Activated CD8-positive, alpha-beta memory T cell treated with anti-CD3 and anti-CD28 coated beads, Interleukin-2, amount 50 U/mL, for 48 hours (primary cell): ENCODE results near the gene SAMD4B.
A peak's percentile ranks its signal among the peaks of the same experiment; 100 is the strongest.
"Not testable (repeated sequence)": the region's sequence is repeated elsewhere in the genome, so short reads cannot be mapped to it uniquely, and the experiment has no call there.

Experiments used
- DNase-seq: peaks from one replicate; pipeline ENCODE4 v3.0.0-alpha.2; 2020

Gene SAMD4B

GRCh38 chr19:39335168-39335548 lies 7.1 kb upstream of the SAMD4B start:
- DNase-seq, result peak; percentile 65

GRCh38 chr19:39336483-39336882 lies 5.7 kb upstream of the SAMD4B start:
- DNase-seq, result no peak

- DNase-seq, result no peak
These were observed 2.5 kb upstream of the SAMD4B start for GRCh38 chr19:39339674-39340073.

- DNase-seq, result not testable (repeated sequence)
These were observed 2.1 kb upstream of the SAMD4B start for GRCh38 chr19:39340156-39340555.

GRCh38 chr19:39341129-39341718 lies 997 bp upstream of the SAMD4B start:
- peak; percentile 74 for DNase-seq

GRCh38 chr19:39342647-39343305 lies 555 bp downstream of the SAMD4B start:
- DNase-seq, result no peak

- DNase-seq, result no peak
These were observed 3.7 kb downstream of the SAMD4B start for GRCh38 chr19:39345956-39346355.

- no peak for DNase-seq
These were observed 5.3 kb downstream of the SAMD4B start for GRCh38 chr19:39347332-39348164.

GRCh38 chr19:39349326-39349725 lies 7.1 kb downstream of the SAMD4B start:
- DNase-seq, result no peak

- DNase-seq, result no peak
These were observed 7.9 kb downstream of the SAMD4B start for GRCh38 chr19:39350156-39350555.

GRCh38 chr19:39351537-39352064 lies 9.4 kb downstream of the SAMD4B start:
- no peak for DNase-seq

GRCh38 chr19:39352381-39353255 lies 10.4 kb downstream of the SAMD4B start:
- no peak for DNase-seq

- DNase-seq, result no peak
These were observed 13.0 kb downstream of the SAMD4B start for GRCh38 chr19:39355253-39355652.

- DNase-seq, result no peak
These were observed 13.9 kb downstream of the SAMD4B start for GRCh38 chr19:39356073-39356472.

- no peak for DNase-seq
These were observed 14.4 kb downstream of the SAMD4B start for GRCh38 chr19:39356647-39357046.

GRCh38 chr19:39359026-39359425 lies 16.8 kb downstream of the SAMD4B start:
- no peak for DNase-seq

- no peak for DNase-seq
These were observed 18.4 kb downstream of the SAMD4B start for GRCh38 chr19:39360599-39360998.

GRCh38 chr19:39362682-39363657 lies 20.7 kb downstream of the SAMD4B start:
- no peak for DNase-seq

- no peak for DNase-seq
These were observed 21.8 kb downstream of the SAMD4B start for GRCh38 chr19:39363901-39364457.

GRCh38 chr19:39365531-39365930 lies 23.3 kb downstream of the SAMD4B start:
- no peak for DNase-seq

GRCh38 chr19:39369200-39369599 lies 27.0 kb downstream of the SAMD4B start:
- DNase-seq, result no peak
